OCI-LY1 (cell line): ENCODE data around the gene TOB1.

ENCODE experiments used
- H2AFZ ChIP-seq: fragments of 200-600 bp; sonication (generic), shearing (Covaris generic); 2 replicates; pipeline ENCODE4 v1.6.0; 2014; ENCODE audit warnings: antibody characterized with exemption, mild to moderate bottlenecking, low read length
- H3F3A ChIP-seq: fragments of 200-600 bp; sonication (generic), shearing (Covaris generic); 2 replicates; pipeline ENCODE4 v1.6.0; 2014; ENCODE audit warnings: mild to moderate bottlenecking, antibody characterized with exemption, low read length, moderate library complexity; ENCODE audit not compliant: insufficient read depth
- H3K27ac ChIP-seq: fragments of 200-600 bp; sonication (generic); 2 replicates; pipeline ENCODE4 v1.5.1; 2014; ENCODE audit warnings: low read length, mixed run types, mild to moderate bottlenecking, low read depth; ENCODE audit not compliant: poor library complexity, severe bottlenecking
- H3K27me3 ChIP-seq: fragments of 200-600 bp; sonication (generic); 2 replicates; pipeline ENCODE4 v1.6.0; 2014; ENCODE audit warnings: antibody characterized with exemption, mild to moderate bottlenecking, low read length, moderate library complexity; ENCODE audit not compliant: insufficient read depth
- H3K36me3 ChIP-seq: fragments of 200-600 bp; sonication (generic); 2 replicates; pipeline ENCODE4 v1.6.1; 2014; ENCODE audit warnings: mild to moderate bottlenecking, antibody characterized with exemption, low read length, moderate library complexity, mixed read lengths; ENCODE audit not compliant: insufficient read depth
- H3K4me1 ChIP-seq: fragments of 200-600 bp; sonication (generic); 2 replicates; pipeline ENCODE4 v1.5.1; 2014; ENCODE audit warnings: mild to moderate bottlenecking, low read length, moderate library complexity; ENCODE audit not compliant: insufficient read depth, severe bottlenecking
- H3K4me2 ChIP-seq: fragments of 200-600 bp; sonication (generic), shearing (Covaris generic); 2 replicates; pipeline ENCODE4 v1.6.1; 2014; ENCODE audit warnings: low read length
- H3K4me3 ChIP-seq: fragments of 200-600 bp; sonication (generic); 2 replicates; pipeline ENCODE4 v1.5.1; 2014; ENCODE audit warnings: low read length, low read depth, mild to moderate bottlenecking, mixed read lengths; ENCODE audit not compliant: poor library complexity, severe bottlenecking
- H3K79me2 ChIP-seq: fragments of 200-600 bp; shearing (Covaris generic); 2 replicates; pipeline ENCODE4 v1.6.1; 2016; ENCODE audit warnings: mixed run types, low read length, mixed read lengths; ENCODE audit not compliant: insufficient read depth
- H3K9ac ChIP-seq: fragments of 200-600 bp; sonication (generic), shearing (Covaris generic); 2 replicates; pipeline ENCODE4 v1.6.1; 2014; ENCODE audit warnings: mild to moderate bottlenecking, low read length, mixed read lengths
- H3K9me2 ChIP-seq: fragments of 200-600 bp; sonication (generic), shearing (Covaris generic); 2 replicates; pipeline ENCODE4 v1.6.1; 2014; ENCODE audit warnings: low read depth, mild to moderate bottlenecking, low read length, mixed read lengths
- H3K9me3 ChIP-seq: fragments of 200-600 bp; shearing (Covaris generic); 2 replicates; pipeline ENCODE4 v1.6.1; 2014; ENCODE audit warnings: low read length, mixed read lengths
- H4K20me1 ChIP-seq: fragments of 200-600 bp; sonication (generic), shearing (Covaris generic); 2 replicates; pipeline ENCODE4 v1.6.0; 2016; ENCODE audit warnings: mild to moderate bottlenecking, low read length; ENCODE audit not compliant: insufficient read depth
- EZH2 ChIP-seq: fragments of 200-600 bp; sonication (generic), shearing (Covaris generic); IDR thresholded peaks from 2 replicates; pipeline ENCODE4 v1.8.0; 2017; ENCODE audit warnings: borderline replicate concordance, mixed run types, mild to moderate bottlenecking, antibody characterized with exemption, low read length, moderate library complexity, mixed read lengths
- TF ChIP-seq, protein P1 (sequence below): fragments of 200-600 bp; sonication (generic), shearing (Covaris generic); IDR thresholded peaks from 2 replicates; pipeline ENCODE4 v1.5.1; 2017; ENCODE audit warnings: mild to moderate bottlenecking, antibody characterized with exemption, low read length, moderate library complexity, mixed read lengths

Gene TOB1

DNA sequence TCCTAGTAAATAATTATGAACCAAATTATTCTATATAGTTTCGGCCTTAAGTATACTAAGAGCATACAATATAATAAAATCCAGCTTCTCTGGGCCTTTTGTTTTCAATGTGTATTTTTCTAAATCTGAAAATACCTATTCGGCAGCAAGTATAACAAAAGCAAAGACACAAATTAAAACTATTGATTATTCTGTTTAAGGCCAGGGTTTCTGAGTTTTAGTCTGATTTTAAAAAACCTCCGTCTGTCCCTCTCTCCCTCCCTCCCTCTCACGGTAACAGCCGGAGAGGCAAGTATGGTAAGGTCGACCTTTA is 1.5 kb downstream of the TOB1 start:
- H3F3A ChIP-seq: no peaks in the 10 kb centered on the region
- peak overlapping the region; percentile 78 for H3K4me2 ChIP-seq
- H3K9me3 ChIP-seq: no peaks in the 10 kb centered on the region
- H4K20me1 ChIP-seq: no peaks in the 10 kb centered on the region
- H3K4me1 ChIP-seq: peaks cover 29% of the 10 kb centered on the region
- H3K36me3 ChIP-seq: peaks cover 16% of the 10 kb centered on the region; the same call in 1 of the 2 replicates
- TF ChIP-seq, protein P1, sequence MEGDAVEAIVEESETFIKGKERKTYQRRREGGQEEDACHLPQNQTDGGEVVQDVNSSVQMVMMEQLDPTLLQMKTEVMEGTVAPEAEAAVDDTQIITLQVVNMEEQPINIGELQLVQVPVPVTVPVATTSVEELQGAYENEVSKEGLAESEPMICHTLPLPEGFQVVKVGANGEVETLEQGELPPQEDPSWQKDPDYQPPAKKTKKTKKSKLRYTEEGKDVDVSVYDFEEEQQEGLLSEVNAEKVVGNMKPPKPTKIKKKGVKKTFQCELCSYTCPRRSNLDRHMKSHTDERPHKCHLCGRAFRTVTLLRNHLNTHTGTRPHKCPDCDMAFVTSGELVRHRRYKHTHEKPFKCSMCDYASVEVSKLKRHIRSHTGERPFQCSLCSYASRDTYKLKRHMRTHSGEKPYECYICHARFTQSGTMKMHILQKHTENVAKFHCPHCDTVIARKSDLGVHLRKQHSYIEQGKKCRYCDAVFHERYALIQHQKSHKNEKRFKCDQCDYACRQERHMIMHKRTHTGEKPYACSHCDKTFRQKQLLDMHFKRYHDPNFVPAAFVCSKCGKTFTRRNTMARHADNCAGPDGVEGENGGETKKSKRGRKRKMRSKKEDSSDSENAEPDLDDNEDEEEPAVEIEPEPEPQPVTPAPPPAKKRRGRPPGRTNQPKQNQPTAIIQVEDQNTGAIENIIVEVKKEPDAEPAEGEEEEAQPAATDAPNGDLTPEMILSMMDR: no peak
- peak overlapping the region; percentile 85 for H3K9ac ChIP-seq
- H3K9me2 ChIP-seq: no peaks in the 10 kb centered on the region
- H3K27me3 ChIP-seq: no peaks in the 10 kb centered on the region
- peak overlapping the region; percentile 75 for H3K4me3 ChIP-seq
- no peak overlapping the region for H2AFZ ChIP-seq
- H3K79me2 ChIP-seq: peaks cover 12% of the 10 kb centered on the region
- H3K27ac ChIP-seq: peak overlapping the region; percentile 44

DNA sequence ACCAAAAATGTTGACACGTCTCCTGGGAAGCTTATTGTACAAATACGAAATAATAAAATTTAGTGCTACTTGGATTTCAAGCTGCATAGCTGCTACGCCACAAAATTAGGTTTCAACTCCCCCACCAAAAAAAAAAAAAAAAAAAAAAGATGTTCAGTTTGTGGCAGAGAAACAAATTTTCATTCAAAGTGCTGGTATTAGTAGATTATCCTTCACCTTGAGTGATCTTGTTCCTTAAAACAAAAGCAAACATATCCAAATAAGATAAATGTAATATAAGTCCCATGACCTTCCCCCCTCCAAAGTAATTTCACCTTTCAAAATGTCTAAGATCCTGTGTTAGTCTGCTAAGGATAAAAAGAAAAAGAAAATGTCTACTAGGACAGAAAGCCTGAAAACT is 2.2 kb downstream of the TOB1 start:
- Histone ChIP-seq H4K20me1 (no peaks in the 10 kb centered on the region), H3F3A (no peaks in the 10 kb centered on the region), H3K4me2 (peak overlapping the region; percentile 78), H3K79me2 (peaks cover 12% of the 10 kb centered on the region), H3K9me2 (no peaks in the 10 kb centered on the region), H3K9ac (no peak overlapping the region; the same call in 1 of the 2 replicates), H3K27ac (no peak overlapping the region), H2AFZ (no peak overlapping the region), H3K36me3 (peaks cover 16% of the 10 kb centered on the region; the same call in 1 of the 2 replicates), H3K27me3 (no peaks in the 10 kb centered on the region), H3K4me1 (peaks cover 29% of the 10 kb centered on the region), H3K4me3 (peak overlapping the region; percentile 75), H3K9me3 (no peaks in the 10 kb centered on the region)
- no peak for TF ChIP-seq EZH2
- TF ChIP-seq, protein P1: no peak

DNA sequence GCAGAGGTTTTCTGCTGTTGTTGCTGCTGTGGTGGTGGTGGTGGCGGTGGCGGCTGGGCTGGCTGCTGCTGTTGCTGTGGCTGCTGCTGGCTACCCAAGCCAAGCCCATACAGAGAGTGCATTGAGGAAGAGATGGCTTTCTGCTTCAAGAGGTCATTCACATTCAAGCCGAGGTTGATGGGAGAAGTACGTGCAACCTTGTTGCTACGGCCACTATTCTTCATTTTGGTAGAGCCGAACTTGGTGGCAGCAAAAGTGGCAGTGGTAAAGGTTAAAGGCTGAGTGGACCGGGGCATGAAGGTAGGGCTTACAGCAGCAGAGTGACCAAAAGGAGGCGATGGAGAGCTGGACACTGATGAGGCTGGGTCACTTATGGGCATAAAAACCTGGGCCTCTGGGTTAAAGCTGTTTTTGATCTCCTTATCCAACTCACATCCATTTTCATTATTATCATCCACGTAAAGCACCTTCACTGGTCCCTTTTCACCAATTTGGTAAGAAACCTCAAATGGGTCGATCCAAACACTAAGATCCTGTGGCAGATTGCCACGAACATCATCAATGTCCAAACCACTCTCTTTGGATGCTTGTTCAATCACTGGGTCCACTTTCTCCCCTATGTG is 2.8 kb downstream of the TOB1 start:
- peaks cover 16% of the 10 kb centered on the region; the same call in 1 of the 2 replicates for H3K36me3 ChIP-seq
- no peaks in the 10 kb centered on the region for H4K20me1 ChIP-seq
- H3K9me2 ChIP-seq: no peaks in the 10 kb centered on the region
- TF ChIP-seq, protein P1: peak; percentile 39; the same call in 1 of the 2 replicates
- no peak for TF ChIP-seq EZH2
- H3K27ac ChIP-seq: no peak overlapping the region
- H3K4me3 ChIP-seq: no peak overlapping the region
- no peaks in the 10 kb centered on the region for H3F3A ChIP-seq
- H2AFZ ChIP-seq: no peak overlapping the region
- H3K79me2 ChIP-seq: peaks cover 12% of the 10 kb centered on the region
- H3K27me3 ChIP-seq: no peaks in the 10 kb centered on the region
- peaks cover 24% of the 10 kb centered on the region for H3K4me1 ChIP-seq
- H3K9ac ChIP-seq: no peak overlapping the region
- H3K4me2 ChIP-seq: no peak overlapping the region
- H3K9me3 ChIP-seq: no peaks in the 10 kb centered on the region
